HG03469 (cell line): Measurements from ENCODE around the gene ESR1.
"Not testable (repeated sequence)": the region's sequence is repeated elsewhere in the genome, so short reads cannot be mapped to it uniquely, and the experiment has no call there.

Source experiments
- ATAC-seq: cut with Tn5 transposase; IDR thresholded peaks from one replicate; pipeline ENCODE4 v1.9.1; 2021; ENCODE audit warnings: mild to moderate bottlenecking, moderate library complexity, moderate number of reproducible peaks; ENCODE audit not compliant: unreplicated experiment

ESR1 gene

GRCh38 chr6:151811081-151811480 lies 3.6 kb downstream of the ESR1 start:
- no peak for ATAC-seq

- no peak for ATAC-seq
Observed at GRCh38 chr6:151813858-151814257, 6.4 kb downstream of the ESR1 start.

GRCh38 chr6:151814614-151815013 lies 7.1 kb downstream of the ESR1 start:
- no peak for ATAC-seq

- ATAC-seq, result peak; percentile 97
Observed at GRCh38 chr6:151822252-151823111, 15.0 kb downstream of the ESR1 start.

- no peak for ATAC-seq
Observed at GRCh38 chr6:151826517-151827142, 19.1 kb downstream of the ESR1 start.

- ATAC-seq, result no peak
Observed at GRCh38 chr6:151832710-151833109, 25.2 kb downstream of the ESR1 start.

GRCh38 chr6:151835396-151835795 lies 27.9 kb downstream of the ESR1 start:
- ATAC-seq, result no peak

- no peak for ATAC-seq
Observed at GRCh38 chr6:151837223-151837622, 29.7 kb downstream of the ESR1 start.

- ATAC-seq, result no peak
Observed at GRCh38 chr6:151842816-151843215, 35.3 kb downstream of the ESR1 start.

- ATAC-seq, result no peak
Observed at GRCh38 chr6:151847064-151847463, 39.6 kb downstream of the ESR1 start.

- ATAC-seq, result no peak
Observed at GRCh38 chr6:151850479-151851003, 43.1 kb downstream of the ESR1 start.

GRCh38 chr6:151858294-151858693 lies 50.8 kb downstream of the ESR1 start:
- no peak for ATAC-seq

- ATAC-seq, result no peak
Observed at GRCh38 chr6:151862461-151862860, 55.0 kb downstream of the ESR1 start.

- not testable (repeated sequence) for ATAC-seq
Observed at GRCh38 chr6:151867361-151867869, 59.9 kb downstream of the ESR1 start.

GRCh38 chr6:151869345-151869744 lies 61.9 kb downstream of the ESR1 start:
- no peak for ATAC-seq

- ATAC-seq, result no peak
Observed at GRCh38 chr6:151869787-151870186, 62.3 kb downstream of the ESR1 start.

- no peak for ATAC-seq
Observed at GRCh38 chr6:151870375-151870774, 62.9 kb downstream of the ESR1 start.

- ATAC-seq, result no peak
Observed at GRCh38 chr6:151875524-151875923, 68.0 kb downstream of the ESR1 start.

GRCh38 chr6:151876122-151876521 lies 68.6 kb downstream of the ESR1 start:
- no peak for ATAC-seq

GRCh38 chr6:151877458-151877857 lies 70.0 kb downstream of the ESR1 start:
- no peak for ATAC-seq

- ATAC-seq, result no peak
Observed at GRCh38 chr6:151881231-151881630, 73.7 kb downstream of the ESR1 start.

- no peak for ATAC-seq
Observed at GRCh38 chr6:151882206-151882605, 74.7 kb downstream of the ESR1 start.
